GM12878 (cell line): ENCODE measurements around the gene KANSL3. TPM values are rescaled to one million over a fixed set of nuclear protein-coding genes. Genes with fewer than 3 reads are reported as not detected.

Experiments used
- ATAC-seq: fragments of 200-7000 bp; cut with Tn5 transposase; 3 replicates; pipeline ENCODE4 v1.9.1; 2020; ENCODE audit warnings: mild to moderate bottlenecking, moderate library complexity
- BruUV-seq: library from RNA; stranded (reverse); fragments of 400-500 nt; replicated peaks from 2 replicates; lab custom pipeline; 2021; lab: Mats Ljungman, UMichigan
- CTCF ChIA-PET: fragments of 300-600 bp; sonication (Branson Sonifier 250); formaldehyde crosslinking; extraction: SDS; loops from one replicate; lab custom pipeline; 2021; ENCODE audit warnings: inconsistent platforms; lab: Yijun Ruan, JAX
- POLR2A ChIA-PET: fragments of 350-600 bp; formaldehyde crosslinking; extraction: SDS; loops from one replicate; lab custom pipeline; 2021; ENCODE audit warnings: inconsistent platforms; lab: Charles Lee
- RAD21 ChIA-PET: fragments of 300-600 bp; sonication (Branson Sonifier 250); formaldehyde crosslinking; loops from one replicate; lab custom pipeline; 2023; ENCODE audit warnings: antibody characterized with exemption; ENCODE audit not compliant: unreplicated experiment; lab: Charles Lee
- SMC1A ChIA-PET: fragments of 300-600 bp; sonication (Branson Sonifier 250); formaldehyde crosslinking; loops from one replicate; lab custom pipeline; 2023; ENCODE audit not compliant: unreplicated experiment, uncharacterized antibody; lab: Charles Lee
- DNase-seq: peaks from one replicate; pipeline ENCODE4 v3.0.0-alpha.2; 2011; ENCODE audit warnings: low read depth, low spot score
- FAIRE-seq: peaks from 3 replicates; lab custom pipeline; 2011; peaks lifted over from hg19 to GRCh38; lab: Jason Lieb, UNC
- H2AFZ ChIP-seq: 2 replicates; pipeline ENCODE4 v1.6.0; 2011; ENCODE audit warnings: low read depth, low read length, control low read depth; ENCODE audit not compliant: control insufficient read depth
- H3K27ac ChIP-seq: 2 replicates; pipeline ENCODE4 v1.5.1; 2011; ENCODE audit warnings: control low read depth; ENCODE audit not compliant: control insufficient read depth, insufficient read depth
- H3K27me3 ChIP-seq, 2 experiments: replicated peaks in 1 of 2; 2 replicates each; pipeline versions ENCODE4 v1.6.0 to v1.6.1; 2011; ENCODE audit warnings: low read length in 1 of 2; ENCODE audit not compliant: control insufficient read depth in 2 of 2, insufficient read depth in 2 of 2
- H3K36me3 ChIP-seq, 2 experiments: 2 replicates each; pipeline ENCODE4 v1.5.1; 2011; ENCODE audit warnings: low read length in 1 of 2; ENCODE audit not compliant: control insufficient read depth in 2 of 2, insufficient read depth in 2 of 2
- H3K4me1 ChIP-seq: 2 replicates; pipeline ENCODE4 v1.6.1; 2011; ENCODE audit warnings: mild to moderate bottlenecking, low read length, moderate library complexity, mixed read lengths; ENCODE audit not compliant: control insufficient read depth, insufficient read depth
- H3K4me2 ChIP-seq: 2 replicates; pipeline ENCODE4 v1.6.0; 2011; ENCODE audit warnings: control low read depth; ENCODE audit not compliant: control insufficient read depth, insufficient read depth
- H3K4me3 ChIP-seq: fragments of 200-600 bp; sonication (generic); 2 replicates; pipeline ENCODE4 v1.5.1; 2016
- H3K79me2 ChIP-seq: 2 replicates; pipeline ENCODE4 v1.6.0; 2011; ENCODE audit warnings: low read length; ENCODE audit not compliant: control insufficient read depth, insufficient read depth
- H3K9ac ChIP-seq: 2 replicates; pipeline ENCODE4 v1.8.0; 2011; ENCODE audit warnings: low read length, control low read depth, mixed read lengths; ENCODE audit not compliant: control insufficient read depth, insufficient read depth
- H3K9me3 ChIP-seq: replicated peaks from 3 replicates; pipeline ENCODE4 v1.5.1; 2011; ENCODE audit warnings: mild to moderate bottlenecking, low read length; ENCODE audit not compliant: control insufficient read depth, insufficient read depth
- H4K20me1 ChIP-seq: 2 replicates; pipeline ENCODE4 v1.6.0; 2011; ENCODE audit not compliant: control insufficient read depth, insufficient read depth
- CEBPB ChIP-seq, 2 experiments: fragments of 150-350 bp in 1 of 2; IDR thresholded peaks; 2 replicates each; pipeline ENCODE4 v1.6.1; 2012 to 2014; ENCODE audit warnings: low read depth in 2 of 2, low read length in 2 of 2, borderline replicate concordance in 1 of 2, inconsistent platforms in 1 of 2
- EGR1 ChIP-seq, 2 experiments: IDR thresholded peaks; 1 replicate in 1 of 2; 2 replicates in 1 of 2; pipeline ENCODE4 v1.6.1; 2011 to 2012; ENCODE audit warnings: low read depth in 2 of 2, low read length in 2 of 2, borderline replicate concordance in 1 of 2, mild to moderate bottlenecking in 1 of 2, moderate library complexity in 1 of 2
- ELK1 ChIP-seq: IDR thresholded peaks from 2 replicates; pipeline ENCODE4 v1.6.1; 2012; ENCODE audit warnings: low read depth, low read length, improper control_type of control experiment
- ESRRA ChIP-seq: IDR thresholded peaks from 2 replicates; pipeline ENCODE4 v1.6.1; 2012; ENCODE audit warnings: mild to moderate bottlenecking, low read length, improper control_type of control experiment
- HDGF ChIP-seq: fragments of 450-650 bp; IDR thresholded peaks from 2 replicates; pipeline ENCODE4 v1.6.1; 2016; ENCODE audit warnings: antibody characterized with exemption
- MEF2A ChIP-seq: IDR thresholded peaks from 2 replicates; pipeline ENCODE4 v1.6.1; 2011; ENCODE audit warnings: low read depth, mild to moderate bottlenecking, low read length, moderate library complexity; ENCODE audit not compliant: insufficient read depth
- RUNX3 ChIP-seq: IDR thresholded peaks from 2 replicates; pipeline ENCODE4 v1.6.1; 2012; ENCODE audit warnings: low read length, inconsistent platforms
- ZNF207 ChIP-seq: fragments of 450-650 bp; IDR thresholded peaks from 2 replicates; pipeline ENCODE4 v1.6.1; 2014; ENCODE audit warnings: antibody characterized with exemption, mild to moderate bottlenecking, borderline replicate concordance
- ZNF217 ChIP-seq: fragments of 450-650 bp; IDR thresholded peaks from 2 replicates; pipeline ENCODE4 v1.6.1; 2017; ENCODE audit warnings: antibody characterized with exemption, mild to moderate bottlenecking
- WGBS: methylation state at CpG from one replicate; pipeline ENCODE4 v1.1.6; 2016; ENCODE audit warnings: low lambda C conversion rate; ENCODE audit not compliant: insufficient replicate concordance, insufficient coverage; ENCODE audit errors: missing lambda C conversion rate; 5-methylcytosine and 5-hydroxymethylcytosine counted together
- in situ Hi-C: fragments of 300-500 bp; cut with MboI; formaldehyde crosslinking; loops from 9 replicates; pipeline ENCODE4 v1.14.3; 2018; ENCODE audit warnings: mixed read lengths
- intact Hi-C: fragments of 100-400 bp; cut with micrococcal nuclease; formaldehyde crosslinking; loops from one replicate; pipeline ENCODE4 v1.14.2; 2022; ENCODE audit not compliant: unreplicated experiment
- polyA plus RNA-seq, 11 experiments: library from polyadenylated mRNA; depleted of rRNA in 4 of 11; unstranded in 6 of 11; stranded (reverse) in 5 of 11; fragments of >200 nt; fragmentation: Nextera tagmentation in 4 of 11; fragmentation: Illumina TruSeq in 1 of 11; extraction: Ambion mirVana in 4 of 11; extraction: Trizol in 1 of 11; gene quantifications; 1 replicate in 1 of 11; 2 replicates in 10 of 11; pipeline versions ENCODE4 v1.2.1 to v1.2.3, GENCODE V29; 2011 to 2016; ENCODE audit warnings: inconsistent platforms in 2 of 11, missing spikeins in 2 of 11, low read depth in 1 of 11
- total RNA-seq, 4 experiments: library from RNA; depleted of rRNA in 3 of 4; stranded (reverse); fragments of >200 nt in 3 of 4; fragmentation: Illumina TruSeq in 1 of 4; extraction: Trizol in 1 of 4; gene quantifications; 2 replicates each; pipeline versions ENCODE4 v1.2.1 to v1.2.3, GENCODE V29; 2013 to 2021

Gene KANSL3
- total and polyA plus RNA-seq, 10 of the 15 experiments (the other 5 are each of a cell fraction or from before 2014, with no cell fraction given), result 5.6 to 25.9 (median 16.7) TPM

DNA sequence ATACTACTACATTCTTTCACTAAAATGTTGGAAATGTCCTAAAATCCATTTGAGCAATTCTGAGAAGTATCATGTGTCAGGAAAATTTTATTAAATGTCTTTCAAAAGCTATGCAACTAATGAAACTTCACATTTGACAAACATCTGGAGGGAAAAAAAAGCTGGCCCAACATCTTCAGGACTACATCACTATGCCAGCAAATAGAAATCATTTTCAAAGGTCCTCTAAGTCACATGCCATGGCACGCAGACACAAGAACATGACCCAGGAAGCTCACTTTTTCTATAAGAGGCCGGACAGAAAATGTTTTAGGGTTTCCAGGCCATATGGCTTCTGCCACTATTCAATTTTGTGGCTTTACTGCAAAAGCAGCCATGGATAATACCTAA lies 11.6 kb downstream of the KANSL3 start:
- Histone ChIP-seq H3K79me2 (no peaks in the 10 kb centered on the region), H2AFZ (no peak overlapping the region), H3K27ac (no peak overlapping the region), H3K9me3 (no peaks in the 10 kb centered on the region), H3K27me3 (no peaks in the 10 kb centered on the region), H3K4me2 (no peak overlapping the region), H3K36me3 (peaks cover 2 to 29% of the 10 kb centered on the region in 2 experiments; a peak in 3 of 4 replicates), H3K9ac (no peak overlapping the region), H3K4me3 (no peak overlapping the region), H3K4me1 (no peaks in the 10 kb centered on the region), H4K20me1 (no peaks in the 10 kb centered on the region)
- FAIRE-seq, result no peak
- ChIA-PET POLR2A (no interaction called here), RAD21 (no interaction called here), SMC1A (interaction anchor here (0.8 to 1.4 kb wide), 3 partner anchors 9 to 137 kb away, joined by 3 to 4 read pairs (median 3); no protein-coding TSS in a partner anchor), CTCF (interaction anchor here (1.2 to 1.3 kb wide), 2 partner anchors 135 to 148 kb away, joined by 3 read pairs; no protein-coding TSS in a partner anchor)
- intact Hi-C loops (no loop called here), in situ Hi-C loops (no loop called here)
- no TSS peak for BruUV-seq
- ATAC-seq, result no peak
- TF ChIP-seq HDGF (no peak), ZNF207 (no peak), ESRRA (no peak), ELK1 (no peak), RUNX3 (no peak), EGR1 (IDR thresholded peaks at IDR 0.05; ENCODE audit: borderline replicate concordance in 1 of 2, low read depth in 2 of 2, low read length in 2 of 2) (no peak), MEF2A (no peak), CEBPB (IDR thresholded peaks at IDR 0.05; ENCODE audit: borderline replicate concordance in 1 of 2, low read depth in 2 of 2, low read length in 2 of 2) (no peak), ZNF217 (no peak)
- 97% methylated on average over 2 of the region's 2 CpGs for WGBS
- DNase-seq, result no peak
